ENCODE data around the gene ATP5F1A.
"Not testable (repeated sequence)": the region's sequence is repeated elsewhere in the genome, so short reads cannot be mapped to it uniquely, and the experiment has no call there.

Gene ATP5F1A

GRCh38 chr18:46097801-46098615, at the start of gene ATP5F1A:
Gene ATP5F1A, minus strand, starts transcription at chr18:46098296. Its CDS starts 65 bp downstream, at chr18:46098231.
- intact Hi-C loops (cut with DNase I): loop anchor here (10.0 kb wide), 1 partner anchor 77 kb away; a partner anchor contains a TSS
- DNase-seq: peak; percentile 87 to 98 (median 92)

- intact Hi-C loops (cut with DNase I): no loop called here
- no peak for DNase-seq
Observed at GRCh38 chr18:46141199-46141598, 43.1 kb upstream of the ATP5F1A start.

DNA sequence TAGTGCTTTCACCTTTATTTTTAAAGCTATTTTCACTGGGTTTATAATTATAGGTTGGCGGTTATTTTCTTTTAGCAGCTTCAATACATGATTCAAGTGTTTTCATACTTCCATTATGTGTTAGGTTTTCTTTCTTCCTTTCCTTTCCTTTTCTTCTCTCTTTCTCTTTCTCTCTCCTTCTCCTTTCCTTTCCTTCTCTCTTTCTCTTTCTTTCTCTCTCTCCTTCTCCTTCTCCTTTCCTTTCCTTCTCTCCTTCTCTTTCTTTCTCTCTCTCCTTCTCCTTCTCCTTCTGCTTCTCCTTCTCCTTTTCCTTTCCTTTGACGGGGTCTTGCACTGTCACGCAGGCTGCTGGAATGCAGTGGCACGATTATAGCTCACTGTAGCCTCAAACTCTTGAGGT, 42.1 kb upstream of the ATP5F1A start:
- DNase-seq: peak in 1 of 10 donors; percentile 10
- intact Hi-C loops (cut with DNase I): no loop called here

DNA sequence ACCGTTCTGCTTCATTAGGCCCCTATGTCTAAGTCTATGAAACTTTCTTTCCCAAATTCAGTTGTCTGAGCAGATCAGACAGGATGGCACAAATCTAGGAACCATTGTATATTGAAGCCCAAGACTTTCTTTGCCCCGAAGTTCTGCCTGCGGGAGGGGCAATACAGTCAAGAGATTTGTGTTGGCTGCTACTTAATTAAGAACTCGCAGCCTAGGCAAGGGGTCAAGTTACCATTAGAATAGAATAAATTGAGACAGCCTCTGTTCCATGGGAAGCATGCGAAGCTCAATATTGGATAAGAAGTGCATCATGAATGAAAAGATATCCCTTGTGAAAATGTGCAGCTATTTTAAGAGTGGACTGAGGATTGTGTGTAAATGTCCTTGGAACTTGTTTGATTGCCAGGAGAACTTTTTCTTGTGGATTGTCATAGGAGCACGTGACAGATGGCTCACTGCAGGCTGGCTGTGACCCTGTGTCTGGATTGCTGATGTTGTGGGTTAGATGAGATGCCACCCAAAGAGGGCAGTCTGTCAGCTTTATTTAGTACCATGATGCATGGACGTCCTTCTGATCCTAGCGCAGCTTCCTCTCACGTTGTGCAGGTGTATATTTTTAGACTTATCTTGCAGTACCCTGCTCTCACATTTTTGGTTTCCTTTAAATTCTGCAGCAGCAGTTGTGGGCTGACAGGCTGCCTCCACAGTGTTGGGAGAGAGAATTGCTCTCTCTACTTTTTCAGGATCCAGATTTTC, 37.0 kb upstream of the ATP5F1A start:
- intact Hi-C loops (cut with DNase I): no loop called here
- peak in 2 of 10 donors; percentile 13 to 19 for DNase-seq

GRCh38 chr18:46133534-46133933, 35.4 kb upstream of the ATP5F1A start:
- no peak for DNase-seq
- intact Hi-C loops (cut with DNase I): no loop called here

DNA sequence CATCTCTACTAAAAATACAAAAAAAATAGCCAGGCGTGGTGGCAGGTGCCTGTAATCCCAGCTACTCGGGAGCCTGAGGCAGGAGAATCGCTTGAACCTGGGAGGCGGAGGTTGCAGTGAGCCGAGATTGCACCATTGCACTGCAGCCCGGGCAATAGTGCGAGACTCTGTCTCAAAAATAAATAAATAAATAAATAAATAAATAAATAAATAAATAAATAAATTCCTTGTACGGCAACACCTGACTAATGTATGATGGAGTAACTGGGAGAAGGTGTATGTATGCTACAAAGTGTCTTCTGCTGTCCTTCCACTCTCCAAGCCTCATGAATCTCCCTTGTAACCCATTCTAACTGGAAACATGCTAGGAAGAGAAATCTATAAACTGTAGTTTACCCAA, 32.5 kb upstream of the ATP5F1A start:
- intact Hi-C loops (cut with DNase I); DNase-seq: not testable (repeated sequence)

- no peak for DNase-seq
- intact Hi-C loops (cut with DNase I): no loop called here
Observed at GRCh38 chr18:46130061-46130460, 32.0 kb upstream of the ATP5F1A start.

DNA sequence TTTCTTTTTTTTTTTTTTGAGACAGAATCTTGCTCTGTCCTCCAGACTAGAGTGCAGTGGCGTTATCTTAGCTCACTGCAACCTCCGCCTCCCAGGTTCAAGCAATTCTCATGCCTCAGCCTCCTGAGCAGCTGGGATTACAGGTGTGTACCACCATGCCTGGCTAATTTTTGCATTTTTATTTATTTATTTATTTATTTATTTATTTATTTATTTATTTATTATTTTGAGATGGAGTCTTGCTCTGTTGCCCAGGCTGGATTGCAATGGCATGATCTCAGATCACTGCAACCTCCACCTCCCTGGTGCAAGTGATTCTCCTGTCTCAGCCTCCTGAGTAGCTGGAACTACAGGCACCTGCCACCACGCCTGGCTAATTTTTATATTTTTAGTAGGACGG, 28.5 kb upstream of the ATP5F1A start:
- intact Hi-C loops (cut with DNase I): not testable (repeated sequence)

DNA sequence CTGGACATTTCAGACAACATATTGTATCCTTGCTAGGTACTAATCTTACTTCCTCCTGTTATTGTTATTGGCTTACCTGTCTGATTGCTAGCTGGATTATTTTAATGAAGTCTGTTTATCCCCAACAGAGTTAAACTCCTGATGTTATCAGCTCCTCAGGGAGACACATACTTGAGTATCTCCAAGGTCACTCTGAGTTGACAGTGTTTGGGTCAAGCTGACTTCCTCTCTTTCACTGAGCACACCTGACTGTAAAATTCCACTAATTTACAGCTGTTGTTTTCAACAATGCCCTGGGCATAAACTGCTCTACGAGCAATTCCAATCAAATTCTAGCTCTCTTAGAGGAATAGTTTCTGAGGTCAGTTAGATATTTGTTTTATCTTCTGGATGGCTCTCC, 15.7 kb upstream of the ATP5F1A start:
- DNase-seq: no peak
- intact Hi-C loops (cut with DNase I): no loop called here

More for the DNA sequence above, 28.5 kb upstream of the ATP5F1A start:
- not testable (repeated sequence) for DNase-seq

DNA sequence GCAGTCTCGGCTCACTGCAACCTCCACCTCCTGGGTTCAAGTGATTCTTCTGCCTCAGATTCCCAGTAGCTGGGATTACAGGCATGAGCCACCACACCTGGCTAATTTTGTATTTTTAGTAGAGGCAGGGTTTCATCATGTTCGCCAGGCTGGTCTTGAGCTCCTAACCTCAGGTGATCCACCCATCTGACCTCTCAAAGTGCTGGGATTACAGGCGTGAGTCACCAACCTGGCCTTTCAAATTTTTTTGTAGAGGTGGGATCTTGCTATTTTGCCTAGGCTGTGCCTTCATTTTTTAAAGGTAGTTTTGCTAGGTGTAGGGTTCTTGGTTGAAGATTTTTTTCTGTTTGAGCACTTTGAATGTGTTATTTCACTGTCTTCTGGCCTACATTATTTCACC, 12.3 kb upstream of the ATP5F1A start:
- no peak for DNase-seq
- intact Hi-C loops (cut with DNase I): no loop called here

GRCh38 chr18:46109386-46109785, 11.3 kb upstream of the ATP5F1A start:
- intact Hi-C loops (cut with DNase I): no loop called here
- no peak for DNase-seq

- intact Hi-C loops (cut with DNase I): no loop called here
- DNase-seq: peak; percentile 92 to 99 (median 96)
Observed at GRCh38 chr18:46104128-46104911, 6.2 kb upstream of the ATP5F1A start, which contains the start of gene HAUS1. Gene HAUS1, plus strand, starts transcription at chr18:46104385. Its CDS starts 27 bp downstream, at chr18:46104412.

- no peak for DNase-seq
- intact Hi-C loops (cut with DNase I): loop anchor here (10.0 kb wide), 1 partner anchor 75 kb away; a partner anchor contains a TSS
Observed at GRCh38 chr18:46099463-46099862, 1.4 kb upstream of the ATP5F1A start.

- DNase-seq: no peak
- intact Hi-C loops (cut with DNase I): loop anchor here (10.0 kb wide), 1 partner anchor 76 kb away; a partner anchor contains a TSS
Observed at GRCh38 chr18:46098616-46098933, 479 bp upstream of the ATP5F1A start.

GRCh38 chr18:46097431-46097800, 680 bp downstream of the ATP5F1A start:
- intact Hi-C loops (cut with DNase I): loop anchor here (10.0 kb wide), 1 partner anchor 77 kb away; a partner anchor contains a TSS
- DNase-seq: no peak

DNA sequence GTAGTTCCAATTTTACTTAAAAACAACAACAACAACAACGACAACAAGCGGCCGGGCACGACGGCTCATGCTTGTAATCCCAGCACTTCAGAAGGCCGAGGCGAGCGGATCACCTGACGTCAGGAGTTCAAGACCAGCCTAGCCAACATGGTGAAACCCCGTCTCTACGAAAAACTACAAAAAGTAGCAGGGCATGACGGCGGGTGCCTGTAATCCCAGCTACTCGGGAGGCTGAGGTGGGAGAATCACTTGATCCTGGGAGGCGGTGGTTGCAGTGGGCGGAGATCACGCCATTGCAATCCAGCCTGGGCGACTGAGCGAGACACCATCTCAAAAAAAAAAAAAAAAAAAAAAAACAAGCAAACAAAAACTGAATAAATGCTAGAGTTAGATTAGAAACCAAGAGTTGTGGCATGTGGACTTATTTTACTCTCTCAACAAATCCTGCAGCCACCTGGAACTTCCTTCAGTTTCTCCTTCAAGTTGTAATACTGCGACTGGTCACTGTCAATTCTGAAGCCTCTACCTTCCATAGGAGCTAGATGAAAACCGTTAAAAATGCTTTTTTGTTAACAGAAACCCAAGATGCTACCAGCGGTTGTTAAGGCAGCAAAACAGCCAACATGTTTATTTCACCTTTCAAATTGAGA, 1.3 kb downstream of the ATP5F1A start:
- DNase-seq: no peak
- intact Hi-C loops (cut with DNase I): loop anchor here (10.0 kb wide), 1 partner anchor 78 kb away; a partner anchor contains a TSS

GRCh38 chr18:46095532-46095931, 2.6 kb downstream of the ATP5F1A start:
- intact Hi-C loops (cut with DNase I): loop anchor here (10.0 kb wide), 1 partner anchor 79 kb away; a partner anchor contains a TSS
- DNase-seq: no peak

- peak in 1 of 10 donors; percentile 52 for DNase-seq
- intact Hi-C loops (cut with DNase I): not testable (repeated sequence)
Observed at GRCh38 chr18:46088501-46088900, 9.6 kb downstream of the ATP5F1A start.

DNA sequence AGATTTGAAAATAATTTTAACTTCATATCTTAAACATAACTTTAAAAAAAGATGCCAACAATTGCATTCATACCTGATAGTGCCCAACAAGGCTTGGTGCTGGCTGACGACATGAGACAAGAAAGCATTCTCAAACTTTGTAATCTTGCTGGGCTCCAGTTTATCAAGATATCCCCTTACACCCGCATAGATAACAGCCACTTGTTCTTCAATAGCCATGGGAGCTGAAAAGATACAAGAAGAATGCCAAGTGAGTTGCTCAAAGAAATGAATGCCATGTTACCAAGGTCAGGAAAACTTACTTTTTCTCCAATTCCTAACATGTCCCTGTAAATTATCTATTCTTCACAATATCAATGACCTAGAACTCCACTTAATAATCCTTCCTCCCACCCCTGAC, 13.7 kb downstream of the ATP5F1A start:
- intact Hi-C loops (cut with DNase I): no loop called here
- no peak for DNase-seq

DNA sequence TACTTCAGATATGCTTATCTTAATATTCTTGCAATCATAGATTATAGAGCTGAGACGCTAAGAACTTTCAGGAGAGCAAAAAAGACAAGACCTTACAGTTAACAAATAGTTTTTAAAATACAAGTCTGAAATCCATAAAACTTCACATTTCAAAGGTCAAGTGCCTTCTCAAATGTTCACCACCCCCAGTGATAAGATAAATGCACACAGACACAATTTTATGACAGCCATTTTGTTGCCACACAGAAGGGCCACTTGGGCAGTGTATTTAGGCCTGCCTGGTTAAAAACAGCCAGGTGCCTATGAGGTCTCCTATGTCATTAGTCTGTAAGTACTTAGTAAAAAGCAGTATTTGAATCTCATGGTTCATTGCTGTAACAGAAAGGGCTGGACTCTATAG, 17.9 kb downstream of the ATP5F1A start:
- no peak for DNase-seq
- intact Hi-C loops (cut with DNase I): no loop called here

All from posterior cingulate gyrus (tissue), 11 donors.